ENCODE measurements around the gene TMEM143. TPM values are rescaled to one million over a fixed set of nuclear protein-coding genes. Genes with fewer than 3 reads are reported as not detected.
"Not testable (repeated sequence)": the region's sequence is repeated elsewhere in the genome, so short reads cannot be mapped to it uniquely, and the experiment has no call there.

Gene TMEM143
- total RNA-seq, 1 donor from 2014 or later, result 110 TPM

- no peak for DNase-seq
- ATAC-seq, result no peak
- intact Hi-C loops (cut with micrococcal nuclease), result no loop called here
These were observed 24.8 kb downstream of the TMEM143 start for GRCh38 chr19:48338802-48339503.

- DNase-seq (no peak), ATAC-seq (no peak)
- intact Hi-C loops (cut with micrococcal nuclease), result no loop called here
These were observed 25.4 kb downstream of the TMEM143 start for GRCh38 chr19:48338253-48338755.

- ATAC-seq, result peak; percentile 83
- intact Hi-C loops (cut with micrococcal nuclease), result no loop called here
- peak; percentile 95 for DNase-seq
These were observed 30.0 kb downstream of the TMEM143 start for GRCh38 chr19:48333467-48334384.

GRCh38 chr19:48332662-48333466 lies 30.9 kb downstream of the TMEM143 start:
- ATAC-seq, result peak; percentile 82
- intact Hi-C loops (cut with micrococcal nuclease), result no loop called here

GRCh38 chr19:48332351-48332661 lies 31.4 kb downstream of the TMEM143 start:
- intact Hi-C loops (cut with micrococcal nuclease), result no loop called here
- no peak for ATAC-seq

More at GRCh38 chr19:48332662-48333466, 30.9 kb downstream of the TMEM143 start:
- peak; percentile 94 for DNase-seq

GRCh38 chr19:48330012-48330681 lies 33.6 kb downstream of the TMEM143 start:
- DNase-seq (peak; percentile 84), ATAC-seq (peak; percentile 45)
- intact Hi-C loops (cut with micrococcal nuclease), result no loop called here

More at GRCh38 chr19:48332351-48332661, 31.4 kb downstream of the TMEM143 start:
- no peak for DNase-seq

GRCh38 chr19:48329167-48329891 lies 34.4 kb downstream of the TMEM143 start:
- no peak for ATAC-seq
- DNase-seq, result no peak
- intact Hi-C loops (cut with micrococcal nuclease), result no loop called here

- ATAC-seq (peak; percentile 39), DNase-seq (peak; percentile 85)
- intact Hi-C loops (cut with micrococcal nuclease), result no loop called here
These were observed 38.4 kb downstream of the TMEM143 start, which contains the start of gene EMP3 for GRCh38 chr19:48325265-48325910. EMP3 (plus strand) TSS chr19:48325552; CDS start chr19:48326845, 1,293 bp downstream.

GRCh38 chr19:48321622-48322591 lies 41.8 kb downstream of the TMEM143 start:
- DNase-seq (peak; percentile 99), ATAC-seq (peak; percentile 89)
- intact Hi-C loops (cut with micrococcal nuclease), result no loop called here

GRCh38 chr19:48321372-48321621 lies 42.4 kb downstream of the TMEM143 start:
- ATAC-seq (peak; percentile 86), DNase-seq (peak; percentile 98)
- intact Hi-C loops (cut with micrococcal nuclease), result no loop called here

- ATAC-seq (peak; percentile 53), DNase-seq (peak; percentile 91)
- intact Hi-C loops (cut with micrococcal nuclease), result no loop called here
These were observed 43.8 kb downstream of the TMEM143 start for GRCh38 chr19:48319647-48320541.

- no peak for DNase-seq
- intact Hi-C loops (cut with micrococcal nuclease), result no loop called here
These were observed 45.3 kb downstream of the TMEM143 start for GRCh38 chr19:48318286-48318987.

GRCh38 chr19:48317708-48317960 lies 46.1 kb downstream of the TMEM143 start:
- intact Hi-C loops (cut with micrococcal nuclease); ATAC-seq; DNase-seq: not testable (repeated sequence)

More at GRCh38 chr19:48318286-48318987, 45.3 kb downstream of the TMEM143 start:
- no peak for ATAC-seq

- ATAC-seq, result no peak
- intact Hi-C loops (cut with micrococcal nuclease), result no loop called here
- no peak for DNase-seq
These were observed 48.0 kb downstream of the TMEM143 start for GRCh38 chr19:48315712-48316111.

GRCh38 chr19:48311384-48311783 lies 52.4 kb downstream of the TMEM143 start:
- intact Hi-C loops (cut with micrococcal nuclease), result no loop called here

More at GRCh38 chr19:48311384-48311783, 52.4 kb downstream of the TMEM143 start:
- DNase-seq (no peak), ATAC-seq (no peak)
